GM12864 (cell line): Measurements from ENCODE around the gene CCDC122.

Source experiments
- DNase-seq: peaks from one replicate; pipeline ENCODE4 v3.0.0-alpha.2; 2011; ENCODE audit warnings: low read depth
- H3K4me3 ChIP-seq: 2 replicates; pipeline ENCODE4 v1.5.1; 2011; ENCODE audit warnings: mild to moderate bottlenecking, low read depth, low read length, control low read depth
- TF ChIP-seq, protein P1 (sequence below): IDR thresholded peaks from 2 replicates; pipeline ENCODE4 v1.5.1; 2011; ENCODE audit warnings: low read depth, mild to moderate bottlenecking, moderate library complexity, low read length, control low read depth, inconsistent platforms; ENCODE audit errors: missing control alignments

CCDC122 gene

DNA sequence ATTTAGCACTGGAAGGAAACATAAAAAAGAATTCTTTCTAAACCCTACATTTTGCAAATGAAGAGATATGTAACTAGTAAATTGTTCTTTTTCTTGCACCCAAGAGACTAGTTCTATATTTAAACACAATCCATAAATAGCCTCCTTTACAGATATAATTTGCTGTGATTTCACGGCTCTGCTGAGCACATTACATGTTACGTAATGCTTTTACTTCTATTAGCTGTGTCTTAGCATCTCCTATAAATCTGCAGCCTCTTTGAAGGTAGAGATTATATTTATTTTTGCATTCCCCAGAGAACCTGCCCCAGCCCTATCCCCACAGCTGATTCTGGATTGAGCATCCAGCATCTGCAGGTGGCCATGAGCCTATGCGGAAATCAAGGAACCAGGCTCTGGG lies 32.3 kb upstream of the CCDC122 start:
- H3K4me3 ChIP-seq: no peak overlapping the region
- DNase-seq: no peak
- TF ChIP-seq, protein P1, sequence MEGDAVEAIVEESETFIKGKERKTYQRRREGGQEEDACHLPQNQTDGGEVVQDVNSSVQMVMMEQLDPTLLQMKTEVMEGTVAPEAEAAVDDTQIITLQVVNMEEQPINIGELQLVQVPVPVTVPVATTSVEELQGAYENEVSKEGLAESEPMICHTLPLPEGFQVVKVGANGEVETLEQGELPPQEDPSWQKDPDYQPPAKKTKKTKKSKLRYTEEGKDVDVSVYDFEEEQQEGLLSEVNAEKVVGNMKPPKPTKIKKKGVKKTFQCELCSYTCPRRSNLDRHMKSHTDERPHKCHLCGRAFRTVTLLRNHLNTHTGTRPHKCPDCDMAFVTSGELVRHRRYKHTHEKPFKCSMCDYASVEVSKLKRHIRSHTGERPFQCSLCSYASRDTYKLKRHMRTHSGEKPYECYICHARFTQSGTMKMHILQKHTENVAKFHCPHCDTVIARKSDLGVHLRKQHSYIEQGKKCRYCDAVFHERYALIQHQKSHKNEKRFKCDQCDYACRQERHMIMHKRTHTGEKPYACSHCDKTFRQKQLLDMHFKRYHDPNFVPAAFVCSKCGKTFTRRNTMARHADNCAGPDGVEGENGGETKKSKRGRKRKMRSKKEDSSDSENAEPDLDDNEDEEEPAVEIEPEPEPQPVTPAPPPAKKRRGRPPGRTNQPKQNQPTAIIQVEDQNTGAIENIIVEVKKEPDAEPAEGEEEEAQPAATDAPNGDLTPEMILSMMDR: no peak

- no peak for DNase-seq
- TF ChIP-seq, protein P1: no peak
- H3K4me3 ChIP-seq: no peak overlapping the region
Observed at GRCh38 chr13:43911278-43911677, 31.7 kb upstream of the CCDC122 start.

DNA sequence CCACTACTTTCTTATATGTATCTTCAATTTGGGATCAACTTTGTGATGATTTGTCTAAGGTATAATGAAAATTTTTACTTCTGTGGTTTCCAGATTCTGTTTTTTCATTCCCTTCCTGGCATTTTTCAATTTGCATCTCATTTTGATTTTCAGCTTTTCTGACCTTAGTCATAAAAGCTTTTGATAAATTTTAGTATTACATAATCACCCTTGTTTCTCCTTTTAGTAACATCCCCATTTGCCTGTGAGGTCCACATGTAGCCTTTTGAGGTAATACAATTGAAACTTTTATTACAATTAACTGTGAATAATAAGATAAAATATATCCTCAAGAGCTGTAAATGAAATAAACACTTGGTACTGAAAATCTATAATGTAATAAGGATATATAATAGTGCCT lies 31.3 kb upstream of the CCDC122 start:
- no peak overlapping the region for H3K4me3 ChIP-seq
- no peak for DNase-seq
- TF ChIP-seq, protein P1: no peak

- TF ChIP-seq, protein P1: peak; percentile 32
- no peak overlapping the region for H3K4me3 ChIP-seq
- DNase-seq: no peak
Observed at GRCh38 chr13:43908156-43909126, 28.9 kb upstream of the CCDC122 start.

DNA sequence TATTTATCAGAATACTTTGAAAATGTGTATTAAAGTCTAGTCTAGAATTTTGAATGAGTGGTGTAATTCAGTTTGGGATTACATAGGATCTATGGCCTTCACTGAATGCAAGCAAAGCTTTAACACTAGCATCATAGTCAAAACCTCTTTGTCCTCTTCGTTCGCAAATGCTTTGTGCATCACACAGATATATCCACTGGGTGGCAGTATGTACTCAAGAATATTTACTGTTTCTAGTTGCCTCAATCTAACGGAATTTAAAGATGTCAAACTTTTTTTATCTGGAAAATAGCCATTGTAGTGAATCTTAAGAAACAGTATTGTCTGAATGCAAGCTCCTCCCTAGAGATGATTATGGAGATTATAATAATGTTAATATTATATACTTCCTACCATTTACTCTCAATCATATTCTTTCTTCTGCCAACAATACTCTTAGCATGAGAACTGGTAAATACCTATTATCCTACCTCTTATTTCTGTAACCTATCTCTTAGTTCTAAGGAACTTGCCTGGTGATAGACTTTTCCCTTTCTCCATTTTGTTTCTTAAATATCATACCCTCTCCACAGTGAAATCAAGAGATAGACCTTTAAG lies 26.0 kb upstream of the CCDC122 start:
- TF ChIP-seq, protein P1: peak; percentile 53

GRCh38 chr13:43895940-43896339 lies 16.4 kb upstream of the CCDC122 start:
- DNase-seq: no peak
- TF ChIP-seq, protein P1: no peak
- H3K4me3 ChIP-seq: no peak overlapping the region

More for the DNA sequence above, 26.0 kb upstream of the CCDC122 start:
- peak; percentile 12 for DNase-seq
- H3K4me3 ChIP-seq: no peak overlapping the region
